H1 (cell line): ENCODE data around the gene SP1. TPM values are rescaled to one million over a fixed set of nuclear protein-coding genes. Genes with fewer than 3 reads are reported as not detected.

Source experiments
- CTCF ChIA-PET: fragments of 300-600 bp; sonication (Branson Sonifier 250); formaldehyde crosslinking; loops from one replicate; lab custom pipeline; 2021; ENCODE audit not compliant: partially characterized antibody; lab: Charles Lee
- POLR2A ChIA-PET: fragments of 300-600 bp; sonication (Branson Sonifier 250); formaldehyde crosslinking; loops from one replicate; lab custom pipeline; 2021; ENCODE audit warnings: inconsistent platforms; ENCODE audit not compliant: partially characterized antibody; lab: Charles Lee
- DNase-seq, 2 experiments: peaks; one replicate each; pipeline versions ENCODE4 v3.0.0 to v3.0.0-alpha.2; 2010 to 2022; ENCODE audit warnings: low spot score in 2 of 2, low read depth in 1 of 2, mixed read lengths in 1 of 2
- FAIRE-seq: peaks from 2 replicates; lab custom pipeline; 2011; peaks lifted over from hg19 to GRCh38; lab: Jason Lieb, UNC
- H2AFZ ChIP-seq: 2 replicates; pipeline ENCODE4 v1.8.1; 2012; ENCODE audit warnings: low read length, inconsistent platforms
- H2AK5ac ChIP-seq: 2 replicates; pipeline ENCODE4 v1.6.1; 2013; ENCODE audit warnings: low read depth, low read length
- H2BK120ac ChIP-seq: replicated peaks from 2 replicates; pipeline ENCODE3; 2013; ENCODE audit warnings: low read depth, low read length, inconsistent platforms
- H2BK12ac ChIP-seq: 2 replicates; pipeline ENCODE4 v1.6.1; 2013; ENCODE audit warnings: low read depth, low read length
- H2BK15ac ChIP-seq: 2 replicates; pipeline ENCODE4 v1.6.1; 2013; ENCODE audit warnings: low read length
- H2BK20ac ChIP-seq: 2 replicates; pipeline ENCODE4 v1.6.1; 2013; ENCODE audit warnings: low read length
- H2BK5ac ChIP-seq: 2 replicates; pipeline ENCODE4 v1.6.1; 2013; ENCODE audit warnings: low read depth, low read length
- H3K14ac ChIP-seq: 2 replicates; pipeline ENCODE4 v1.6.1; 2013; ENCODE audit warnings: inconsistent platforms; ENCODE audit not compliant: insufficient read length
- H3K18ac ChIP-seq: 2 replicates; pipeline ENCODE4 v1.6.1; 2013; ENCODE audit warnings: low read length; ENCODE audit errors: extremely low read depth
- H3K23ac ChIP-seq: 2 replicates; pipeline ENCODE4 v1.6.1; 2013; ENCODE audit warnings: inconsistent platforms; ENCODE audit not compliant: insufficient read length
- H3K23me2 ChIP-seq: 2 replicates; pipeline ENCODE4 v1.6.1; 2013; ENCODE audit warnings: low read depth, low read length
- H3K27ac ChIP-seq: 2 replicates; pipeline ENCODE4 v1.6.1; 2011; ENCODE audit warnings: low read depth, low read length, inconsistent platforms
- H3K27me3 ChIP-seq, 4 experiments: replicated peaks in 1 of 4; 1 replicate in 1 of 4; 2 replicates in 3 of 4; pipeline versions ENCODE4 v1.6.1 to v1.8.1; 2011 to 2013; ENCODE audit warnings: low read length in 3 of 4, mild to moderate bottlenecking in 3 of 4, inconsistent platforms in 2 of 4, mixed read lengths in 2 of 4, moderate library complexity in 1 of 4; ENCODE audit not compliant: control insufficient read depth in 3 of 4, insufficient read depth in 3 of 4; ENCODE audit errors: extremely low read depth in 1 of 4
- H3K36me3 ChIP-seq, 4 experiments: 2 replicates each; pipeline versions ENCODE4 v1.6.1 to v1.8.1; 2011 to 2013; ENCODE audit warnings: mild to moderate bottlenecking in 4 of 4, low read length in 3 of 4, moderate library complexity in 2 of 4, control low read depth in 1 of 4, inconsistent platforms in 1 of 4; ENCODE audit not compliant: insufficient read depth in 4 of 4, control insufficient read depth in 2 of 4
- H3K4ac ChIP-seq: replicated peaks from 2 replicates; pipeline ENCODE3; 2013; ENCODE audit warnings: low read length, low read depth, mixed read lengths, inconsistent platforms; ENCODE audit not compliant: insufficient read length
- H3K4me1 ChIP-seq, 4 experiments: replicated peaks in 1 of 4; 1 replicate in 1 of 4; 2 replicates in 3 of 4; pipeline versions ENCODE4 v1.6.1 to v1.8.1; 2011 to 2013; ENCODE audit warnings: low read length in 3 of 4, inconsistent platforms in 2 of 4, mixed read lengths in 1 of 4; ENCODE audit not compliant: insufficient read depth in 4 of 4, control insufficient read depth in 3 of 4
- H3K4me2 ChIP-seq, 2 experiments: 2 replicates each; pipeline versions ENCODE4 v1.6.1 to v1.8.1; 2011 to 2013; ENCODE audit warnings: low read depth in 2 of 2, low read length in 2 of 2, control low read depth in 1 of 2, inconsistent platforms in 1 of 2, mild to moderate bottlenecking in 1 of 2; ENCODE audit not compliant: insufficient read depth in 1 of 2
- H3K4me3 ChIP-seq, 4 experiments: fragments of 200-600, 300-600 bp in 1 of 4; sonication (generic), shearing (Covaris generic), sonication (Bioruptor Twin) in 1 of 4; 2 replicates each; pipeline versions ENCODE4 v1.5.1 to v1.8.1; 2011 to 2016; ENCODE audit warnings: low read length in 4 of 4, low read depth in 3 of 4, control low read depth in 2 of 4, inconsistent platforms in 2 of 4, mild to moderate bottlenecking in 2 of 4, mixed read lengths in 1 of 4, moderate library complexity in 1 of 4; ENCODE audit not compliant: insufficient read depth in 2 of 4; ENCODE audit errors: extremely low read depth in 1 of 4
- H3K56ac ChIP-seq: replicated peaks from 2 replicates; pipeline ENCODE3; 2013; ENCODE audit warnings: low read depth, mild to moderate bottlenecking, mixed read lengths, low read length, inconsistent platforms; ENCODE audit not compliant: insufficient read length
- H3K79me1 ChIP-seq: 2 replicates; pipeline ENCODE4 v1.6.1; 2013; ENCODE audit warnings: low read depth, low read length, control low read depth
- H3K79me2 ChIP-seq, 2 experiments: 2 replicates each; pipeline versions ENCODE4 v1.6.1 to v1.8.1; 2012 to 2013; ENCODE audit warnings: low read length in 2 of 2, mild to moderate bottlenecking in 2 of 2, inconsistent platforms in 1 of 2; ENCODE audit not compliant: insufficient read depth in 2 of 2, control insufficient read depth in 1 of 2
- H3K9ac ChIP-seq, 4 experiments: replicated peaks in 1 of 4; 1 replicate in 1 of 4; 2 replicates in 3 of 4; pipeline versions ENCODE4 v1.6.1 to v1.8.1; 2011 to 2013; ENCODE audit warnings: low read depth in 3 of 4, low read length in 3 of 4, control low read depth in 2 of 4, mild to moderate bottlenecking in 2 of 4, moderate library complexity in 2 of 4, inconsistent platforms in 1 of 4; ENCODE audit errors: extremely low read depth in 1 of 4
- H3K9me3 ChIP-seq, 2 experiments: 2 replicates each; pipeline versions ENCODE4 v1.6.1 to v1.8.1; 2012 to 2013; ENCODE audit warnings: mild to moderate bottlenecking in 2 of 2, moderate library complexity in 2 of 2, control low read depth in 1 of 2, inconsistent platforms in 1 of 2, low read depth in 1 of 2, low read length in 1 of 2, mixed read lengths in 1 of 2; ENCODE audit not compliant: insufficient read depth in 2 of 2
- H4K20me1 ChIP-seq, 2 experiments: replicated peaks in 1 of 2; 2 replicates each; pipeline versions ENCODE3 to v1.8.1; 2011 to 2013; ENCODE audit warnings: inconsistent platforms in 2 of 2, low read length in 2 of 2, mild to moderate bottlenecking in 1 of 2; ENCODE audit not compliant: insufficient read depth in 2 of 2, control insufficient read depth in 1 of 2
- H4K5ac ChIP-seq: 2 replicates; pipeline ENCODE4 v1.6.1; 2013; ENCODE audit warnings: low read length, low read depth, mixed read lengths, inconsistent platforms; ENCODE audit not compliant: insufficient read length
- H4K8ac ChIP-seq: 2 replicates; pipeline ENCODE4 v1.8.0; 2013; ENCODE audit warnings: mild to moderate bottlenecking, moderate library complexity, low read length, inconsistent platforms; ENCODE audit not compliant: insufficient read depth; ENCODE audit errors: extremely low read depth
- H4K91ac ChIP-seq: replicated peaks from 2 replicates; pipeline ENCODE3; 2013; ENCODE audit warnings: low read length, mixed read lengths, inconsistent platforms; ENCODE audit not compliant: insufficient read length
- FOSL1 ChIP-seq: IDR thresholded peaks from 2 replicates; pipeline ENCODE4 v1.6.1; 2011; ENCODE audit warnings: mild to moderate bottlenecking, low read depth, low read length, moderate library complexity; ENCODE audit not compliant: insufficient read depth
- WGBS, 2 experiments: shearing (Covaris generic) in 1 of 2; methylation state at CpG; one replicate each; pipeline versions ENCODE4 v1.1.6 to v1.1.7; 2013 to 2015; ENCODE audit warnings: low lambda C conversion rate in 2 of 2, mixed read lengths in 2 of 2, inconsistent platforms in 1 of 2, low coverage in 1 of 2, missing lambda C conversion rate in 1 of 2; ENCODE audit not compliant: insufficient replicate concordance in 2 of 2, insufficient coverage in 1 of 2, insufficient read length in 1 of 2; ENCODE audit errors: extremely low coverage in 1 of 2, missing lambda C conversion rate in 1 of 2; 5-methylcytosine and 5-hydroxymethylcytosine counted together
- polyA plus RNA-seq, 7 experiments: library from polyadenylated mRNA; depleted of rRNA in 3 of 7; stranded (reverse) in 5 of 7; unstranded in 2 of 7; fragments of >200 nt in 5 of 7; fragments of 200-250 nt in 2 of 7; gene quantifications; 1 replicate in 5 of 7; 2 replicates in 1 of 7; 4 replicates in 1 of 7; pipeline versions ENCODE4 v1.2.1 to v1.2.3, GENCODE V29; 2011 to 2013; ENCODE audit warnings: missing spikeins in 2 of 7, mixed read lengths in 2 of 7
- total RNA-seq: library from RNA; stranded (reverse); fragmentation: NEBNext Ultra II Directional; extraction: Animal tissue kit (Norgen Biotek cat#: 25700); gene quantifications from 2 replicates; pipeline ENCODE4 v1.2.1, GENCODE V29; 2021

SP1 gene
- total and polyA plus RNA-seq, 2 of the 8 experiments (the other 6 are each of a cell fraction or from before 2014, with no cell fraction given), result 50.7 to 75.2 TPM

- 85% methylated on average over 6 of the region's 9 CpGs; no CpG with 5 or more reads in 1 of the 2 experiments for WGBS, 2 experiments
- H4K20me1 ChIP-seq, result no peaks in the 10 kb centered on the region
- no peak overlapping the region for H3K4me3 ChIP-seq
- H2BK12ac ChIP-seq, result no peak overlapping the region
- H3K27me3 ChIP-seq, result no peaks in the 10 kb centered on the region
- H4K5ac ChIP-seq, result no peak overlapping the region
- H3K79me2 ChIP-seq, result no peaks in the 10 kb centered on the region
- POLR2A ChIA-PET, result interaction anchor here (0.6 to 2.3 kb wide), 16 partner anchors 7 to 418 kb away, joined by 3 to 15 read pairs (median 4); partner anchors contain the start of genes PRR13 and TARBP2
- CTCF ChIA-PET, result interaction anchor here (0.5 to 5.3 kb wide), 16 partner anchors 9 to 245 kb away, joined by 3 to 37 read pairs (median 3); partner anchors contain the start of genes AAAS and ZNF740
- no peaks in the 10 kb centered on the region for H3K23me2 ChIP-seq
- TF ChIP-seq FOSL1, result no peak
- no peak overlapping the region for H3K27ac ChIP-seq
- no peak overlapping the region for H3K18ac ChIP-seq
- no peak overlapping the region; the same call in 1 of the 2 replicates for H2AK5ac ChIP-seq
- H2BK120ac ChIP-seq, result no peak overlapping the region
- H3K79me1 ChIP-seq, result no peaks in the 10 kb centered on the region
- H2BK20ac ChIP-seq, result no peak overlapping the region
- H2AFZ ChIP-seq, result no peak overlapping the region
- H3K4ac ChIP-seq, result no peak overlapping the region
- no peaks in the 10 kb centered on the region for H3K36me3 ChIP-seq
- H4K91ac ChIP-seq, result no peak overlapping the region
- no peaks in the 10 kb centered on the region for H3K9me3 ChIP-seq
- no peak for DNase-seq
- H2BK5ac ChIP-seq, result no peak overlapping the region
- no peak overlapping the region for H3K56ac ChIP-seq
- no peak overlapping the region for H3K23ac ChIP-seq
- FAIRE-seq, result no peak
- no peak overlapping the region for H3K9ac ChIP-seq
- H3K4me1 ChIP-seq, result peaks cover 0 to 5% (median 1%) of the 10 kb centered on the region in 4 experiments; a peak in 3 of 7 replicates
- H2BK15ac ChIP-seq, result no peak overlapping the region
- no peak overlapping the region; the same call in 1 of the 2 replicates for H4K8ac ChIP-seq
- no peak overlapping the region for H3K4me2 ChIP-seq
- H3K14ac ChIP-seq, result no peak overlapping the region
Observed at GRCh38 chr12:53424626-53425514, 44.9 kb downstream of the SP1 start.
